Measurements from ENCODE around the gene CCN5.
"Not testable (repeated sequence)": the region's sequence is repeated elsewhere in the genome, so short reads cannot be mapped to it uniquely, and the experiment has no call there.

CCN5 gene

DNA sequence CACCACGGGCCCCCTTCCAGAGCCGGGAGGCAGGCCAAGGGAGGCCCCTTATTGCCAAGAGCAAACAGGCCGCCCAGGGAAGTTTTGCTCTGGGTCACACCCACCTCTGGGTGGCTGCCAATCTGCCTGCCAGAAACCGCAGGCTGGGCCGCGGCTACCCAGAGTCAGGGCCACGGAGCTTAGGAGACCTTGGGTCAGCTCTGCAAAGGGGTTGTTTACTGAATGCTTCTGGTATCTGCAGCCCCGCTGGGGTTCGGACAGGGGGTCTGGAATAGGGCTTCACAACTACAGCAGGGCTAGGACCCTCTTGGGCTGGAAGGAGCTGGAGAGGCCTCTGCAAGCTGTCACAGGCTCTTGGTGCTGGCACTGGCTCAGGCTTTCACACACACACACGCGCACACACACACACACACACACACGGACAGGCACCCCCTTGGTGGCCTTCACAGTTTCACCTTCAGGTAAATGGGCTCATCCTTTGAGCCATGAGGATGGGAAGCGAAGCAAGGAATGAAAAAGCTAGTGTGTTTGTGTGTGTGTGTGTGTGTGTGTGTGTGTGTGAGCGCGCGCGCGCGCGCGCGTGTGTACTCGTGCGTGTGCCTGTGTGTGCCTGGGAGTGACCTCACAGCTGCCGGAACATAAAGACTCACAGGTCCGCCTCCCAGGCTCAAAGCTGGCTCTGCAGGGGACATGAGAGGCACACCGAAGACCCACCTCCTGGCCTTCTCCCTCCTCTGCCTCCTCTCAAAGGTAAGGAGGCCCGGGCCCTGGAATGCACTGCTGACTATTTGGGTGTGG, at the start of gene CCN5:
TSS of gene CCN5 (plus strand) at position 669 of the 798 bp plus-strand sequence. CDS start at position 691, 22 bp downstream.
- no peak for DNase-seq (ENCODE audit: extremely low read depth in 1 of 2, low read depth in 1 of 2)

DNA sequence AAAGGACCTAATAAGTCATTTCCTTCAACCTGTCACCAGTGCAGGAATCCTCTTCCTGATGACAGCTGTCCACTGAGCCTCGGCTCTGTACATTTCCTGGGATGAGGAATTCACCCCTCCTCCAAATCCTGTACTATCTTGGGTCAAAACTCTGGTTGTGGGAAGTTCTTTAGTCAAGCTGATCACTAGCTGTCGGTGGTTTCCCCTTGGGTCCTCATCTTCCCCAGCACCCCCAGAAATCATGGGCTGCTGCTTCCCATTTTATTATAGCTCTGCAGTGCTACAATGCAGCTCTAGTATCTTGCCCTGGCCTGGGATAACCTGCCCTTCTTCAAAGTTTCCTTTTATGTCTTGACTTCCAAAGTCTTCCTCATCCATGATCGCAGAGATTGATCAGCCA, 49.1 kb upstream of the CCN5 start:
- no peak for DNase-seq (ENCODE audit: extremely low read depth in 1 of 2, low read depth in 1 of 2)

DNA sequence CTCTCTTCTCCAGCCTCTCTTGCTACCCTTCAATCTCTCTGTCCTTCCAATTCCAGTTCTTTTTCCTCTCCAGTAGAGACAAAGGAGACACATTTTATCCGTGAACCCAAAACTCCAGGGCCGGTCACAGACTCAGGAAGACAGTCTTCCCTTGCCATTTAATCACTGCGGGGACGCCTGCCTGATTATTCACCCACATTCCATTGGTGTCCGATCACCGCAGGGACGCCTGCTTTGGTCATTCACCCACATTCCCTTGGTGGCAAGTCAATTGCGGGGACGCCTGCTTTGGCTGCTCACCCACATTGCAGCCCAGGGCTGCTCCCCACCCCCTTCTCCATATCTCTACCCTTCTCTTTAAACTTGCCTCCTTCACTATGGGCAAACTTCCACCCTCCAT, 44.3 kb upstream of the CCN5 start:
- not testable (repeated sequence) for DNase-seq (ENCODE audit: extremely low read depth in 1 of 2, low read depth in 1 of 2)

DNA sequence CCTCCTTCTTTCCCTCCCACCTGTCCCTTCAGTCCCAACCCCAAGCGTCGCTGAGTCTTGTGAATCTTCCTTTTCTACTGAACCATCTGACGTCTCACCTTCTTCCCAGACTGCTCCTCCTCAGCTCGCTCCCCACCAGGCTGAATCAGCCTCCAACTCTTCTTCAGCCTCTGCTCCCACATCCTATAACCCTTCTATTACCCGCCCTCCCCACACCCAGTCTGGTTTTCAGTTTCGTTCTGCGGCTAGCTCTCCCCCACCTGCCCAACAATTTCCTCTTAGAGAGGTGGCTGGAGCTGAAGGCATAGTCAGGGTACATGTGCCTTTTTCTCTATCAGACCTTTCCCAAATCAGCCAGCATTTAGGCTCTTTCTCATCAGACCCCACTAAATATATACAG, 43.6 kb upstream of the CCN5 start:
- DNase-seq (ENCODE audit: extremely low read depth in 1 of 2, low read depth in 1 of 2), result peak in 1 of 2 donors; percentile 41

GRCh38 chr20:44672318-44672902, 42.8 kb upstream of the CCN5 start:
- not testable (repeated sequence) for DNase-seq (ENCODE audit: extremely low read depth in 1 of 2, low read depth in 1 of 2)

DNA sequence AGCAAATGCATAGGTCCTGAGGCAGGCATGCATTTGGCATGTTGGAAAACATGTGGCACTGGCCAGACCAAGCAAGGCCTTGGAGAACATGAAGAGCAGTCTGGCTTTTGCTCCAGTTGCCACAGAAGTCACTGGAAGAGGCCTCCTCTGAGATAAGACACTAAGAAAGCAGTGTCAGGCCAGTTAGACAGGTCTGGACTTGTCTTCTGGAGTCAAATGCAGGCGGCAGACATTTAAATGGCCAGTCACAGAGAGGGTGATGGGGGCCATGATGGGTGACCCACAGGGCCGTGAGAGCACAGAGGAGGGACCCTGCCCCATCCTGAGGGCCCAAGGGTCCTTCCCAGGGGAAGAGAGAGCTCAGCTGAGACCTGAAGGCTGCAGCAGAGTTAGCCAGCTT, 36.9 kb upstream of the CCN5 start:
- DNase-seq (ENCODE audit: extremely low read depth in 1 of 2, low read depth in 1 of 2), result no peak

GRCh38 chr20:44678990-44679611, 36.1 kb upstream of the CCN5 start:
- no peak for DNase-seq (ENCODE audit: extremely low read depth in 1 of 2, low read depth in 1 of 2)

- DNase-seq (ENCODE audit: extremely low read depth in 1 of 2, low read depth in 1 of 2), result no peak
Observed at GRCh38 chr20:44681796-44682566, 33.2 kb upstream of the CCN5 start.

GRCh38 chr20:44683263-44684046, 31.7 kb upstream of the CCN5 start:
- DNase-seq (ENCODE audit: extremely low read depth in 1 of 2, low read depth in 1 of 2), result peak in 1 of 2 donors; percentile 30

- no peak for DNase-seq (ENCODE audit: extremely low read depth in 1 of 2, low read depth in 1 of 2)
Observed at GRCh38 chr20:44684047-44684967, 30.9 kb upstream of the CCN5 start.

GRCh38 chr20:44686934-44687333, 28.2 kb upstream of the CCN5 start:
- no peak for DNase-seq (ENCODE audit: extremely low read depth in 1 of 2, low read depth in 1 of 2)

DNA sequence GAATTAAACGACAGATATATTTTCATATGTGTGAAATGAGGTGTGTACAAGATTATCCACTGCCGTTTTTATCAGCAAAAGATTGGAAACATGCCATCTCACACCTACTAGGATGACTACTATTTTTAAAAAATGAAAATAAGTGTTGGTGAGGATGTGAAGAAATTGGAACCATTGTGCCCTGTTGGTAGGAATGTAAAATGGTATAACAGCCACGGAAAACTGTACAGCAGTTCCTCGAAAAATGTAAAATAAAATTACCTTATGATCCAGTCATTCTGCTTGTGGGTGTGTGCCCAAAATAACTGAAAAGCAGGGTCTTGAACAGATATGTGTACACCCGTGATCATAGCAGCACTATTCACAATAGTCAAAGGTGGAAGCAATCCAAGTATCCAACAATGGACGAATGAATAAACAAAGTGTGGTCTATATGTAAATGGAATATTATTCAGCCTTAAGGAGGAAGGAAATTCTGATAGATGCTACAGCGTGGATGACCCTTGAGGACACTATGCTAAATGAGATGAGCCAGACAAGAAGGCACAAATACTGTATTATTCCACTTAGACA, 27.0 kb upstream of the CCN5 start:
- no peak for DNase-seq (ENCODE audit: extremely low read depth in 1 of 2, low read depth in 1 of 2)

- no peak for DNase-seq (ENCODE audit: extremely low read depth in 1 of 2, low read depth in 1 of 2)
Observed at GRCh38 chr20:44689809-44690208, 25.4 kb upstream of the CCN5 start.

- DNase-seq (ENCODE audit: extremely low read depth in 1 of 2, low read depth in 1 of 2), result no peak
Observed at GRCh38 chr20:44690781-44691423, 24.3 kb upstream of the CCN5 start.

DNA sequence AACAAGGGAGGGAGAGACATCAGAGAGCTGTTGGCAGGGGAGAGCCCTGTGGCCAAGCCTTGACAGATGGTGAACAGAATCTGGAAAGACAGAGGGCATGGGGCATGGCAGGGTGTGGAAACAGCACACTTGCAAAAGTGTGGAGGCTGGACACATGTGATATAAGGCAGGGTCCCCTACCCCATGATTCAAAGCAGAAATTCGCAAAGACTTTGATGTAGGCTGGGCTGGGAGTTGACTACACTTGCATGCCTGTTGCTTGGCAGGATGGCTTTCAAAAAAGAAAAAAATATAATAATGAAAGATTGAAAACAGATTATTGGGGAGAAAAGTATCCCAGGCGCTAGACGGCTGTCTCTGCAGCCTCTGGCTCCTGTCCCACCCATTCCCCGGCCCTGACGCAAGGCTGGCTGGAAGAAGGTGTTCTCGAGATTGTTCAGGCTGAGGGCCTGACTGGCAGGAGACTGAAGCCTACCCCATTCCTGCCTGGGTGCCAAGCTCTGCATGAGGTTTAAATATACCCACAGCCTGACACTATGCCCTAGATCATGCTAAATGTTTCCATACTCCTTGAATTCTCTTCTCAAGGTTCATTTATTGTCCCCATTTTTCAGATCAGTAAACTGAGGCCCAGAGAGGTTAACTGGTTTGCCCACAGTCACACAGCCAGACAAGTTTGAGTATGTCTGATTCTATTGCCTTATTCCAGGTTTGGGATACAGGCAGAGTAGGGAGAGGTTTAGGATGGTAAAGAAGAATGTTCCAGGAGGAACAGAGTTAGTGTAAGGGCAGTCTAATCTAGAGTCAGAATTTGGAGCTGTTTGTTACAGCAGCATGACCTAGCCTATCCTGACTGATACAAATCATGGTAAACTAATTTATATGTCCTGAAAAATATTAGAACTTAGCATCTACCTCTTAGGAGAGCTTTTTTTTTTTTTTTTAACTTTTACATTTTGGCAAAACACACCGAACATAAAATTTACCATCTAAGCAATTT, 23.4 kb upstream of the CCN5 start:
- DNase-seq (ENCODE audit: extremely low read depth in 1 of 2, low read depth in 1 of 2), result no peak

- DNase-seq (ENCODE audit: extremely low read depth in 1 of 2, low read depth in 1 of 2), result no peak
Observed at GRCh38 chr20:44692932-44693480, 22.2 kb upstream of the CCN5 start.

- DNase-seq (ENCODE audit: extremely low read depth in 1 of 2, low read depth in 1 of 2), result no peak
Observed at GRCh38 chr20:44693627-44694026, 21.5 kb upstream of the CCN5 start.

Data from activated CD8-positive, alpha-beta memory T cell treated with anti-CD3 and anti-CD28 coated beads for 1 hour (primary cell).